Ishikawa (cell line): ENCODE results near the gene ARL11.

Experiments
- CEBPB ChIP-seq: IDR thresholded peaks from 2 replicates; pipeline ENCODE4 v1.6.1; 2012
- CREB1 ChIP-seq: IDR thresholded peaks from 2 replicates; pipeline ENCODE4 v1.6.1; 2012; ENCODE audit warnings: low read depth
- EGR1 ChIP-seq: IDR thresholded peaks from 2 replicates; pipeline ENCODE4 v1.6.1; 2012
- EP300 ChIP-seq: IDR thresholded peaks from 2 replicates; pipeline ENCODE4 v1.6.1; 2012; ENCODE audit warnings: borderline replicate concordance
- FOXM1 ChIP-seq: IDR thresholded peaks from 2 replicates; pipeline ENCODE4 v1.6.1; 2012; ENCODE audit warnings: low read depth, borderline replicate concordance
- NFIC ChIP-seq: IDR thresholded peaks from 2 replicates; pipeline ENCODE4 v1.6.1; 2012
- RAD21 ChIP-seq: IDR thresholded peaks from 2 replicates; pipeline ENCODE4 v1.6.1; 2012; ENCODE audit warnings: low read depth
- REST ChIP-seq: IDR thresholded peaks from 2 replicates; pipeline ENCODE4 v1.6.1; 2012; ENCODE audit warnings: low read depth, mild to moderate bottlenecking
- TAF1 ChIP-seq: IDR thresholded peaks from 2 replicates; pipeline ENCODE4 v1.6.1; 2012; ENCODE audit warnings: low read depth, mild to moderate bottlenecking
- TCF12 ChIP-seq: IDR thresholded peaks from 2 replicates; pipeline ENCODE4 v1.6.1; 2012; ENCODE audit warnings: low read depth
- TEAD4 ChIP-seq: IDR thresholded peaks from 2 replicates; pipeline ENCODE4 v1.6.1; 2012
- YY1 ChIP-seq: IDR thresholded peaks from 2 replicates; pipeline ENCODE4 v1.6.1; 2012; ENCODE audit warnings: low read depth
- ZBTB7A ChIP-seq: IDR thresholded peaks from 2 replicates; pipeline ENCODE4 v1.6.1; 2012; ENCODE audit warnings: low read depth
- TF ChIP-seq, protein P1 (sequence below): IDR thresholded peaks from 2 replicates; pipeline ENCODE4 v1.6.1; 2012
- TF ChIP-seq, protein P2 (sequence below): IDR thresholded peaks from 2 replicates; pipeline ENCODE4 v1.6.1; 2012

The ARL11 gene

DNA sequence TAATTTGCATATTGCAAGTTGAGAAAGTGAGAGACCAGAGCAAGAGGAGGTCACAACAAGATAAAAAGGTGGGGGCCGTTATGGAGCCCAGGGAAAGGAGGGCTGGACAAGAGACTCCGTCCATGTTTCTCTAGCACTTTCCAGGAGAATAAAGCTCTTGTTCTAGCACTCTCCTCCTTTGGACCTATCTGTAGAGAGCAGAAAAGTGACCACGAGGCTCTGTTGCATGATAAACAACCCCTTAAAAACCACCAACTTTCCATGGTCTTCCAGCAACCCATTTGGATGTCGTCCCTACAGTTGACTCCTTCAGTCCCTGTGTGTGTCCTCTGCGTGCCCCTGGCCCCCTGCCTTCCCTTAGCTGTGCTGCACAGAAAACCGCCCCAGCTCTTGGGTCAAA lies 4.1 kb upstream of the ARL11 start:
- TF ChIP-seq TCF12 (no peak), REST (no peak), FOXM1 (no peak), EGR1 (no peak)
- TF ChIP-seq, protein P1, sequence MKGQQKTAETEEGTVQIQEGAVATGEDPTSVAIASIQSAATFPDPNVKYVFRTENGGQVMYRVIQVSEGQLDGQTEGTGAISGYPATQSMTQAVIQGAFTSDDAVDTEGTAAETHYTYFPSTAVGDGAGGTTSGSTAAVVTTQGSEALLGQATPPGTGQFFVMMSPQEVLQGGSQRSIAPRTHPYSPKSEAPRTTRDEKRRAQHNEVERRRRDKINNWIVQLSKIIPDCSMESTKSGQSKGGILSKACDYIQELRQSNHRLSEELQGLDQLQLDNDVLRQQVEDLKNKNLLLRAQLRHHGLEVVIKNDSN: no peak
- TF ChIP-seq, protein P2, sequence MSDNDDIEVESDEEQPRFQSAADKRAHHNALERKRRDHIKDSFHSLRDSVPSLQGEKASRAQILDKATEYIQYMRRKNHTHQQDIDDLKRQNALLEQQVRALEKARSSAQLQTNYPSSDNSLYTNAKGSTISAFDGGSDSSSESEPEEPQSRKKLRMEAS: no peak

DNA sequence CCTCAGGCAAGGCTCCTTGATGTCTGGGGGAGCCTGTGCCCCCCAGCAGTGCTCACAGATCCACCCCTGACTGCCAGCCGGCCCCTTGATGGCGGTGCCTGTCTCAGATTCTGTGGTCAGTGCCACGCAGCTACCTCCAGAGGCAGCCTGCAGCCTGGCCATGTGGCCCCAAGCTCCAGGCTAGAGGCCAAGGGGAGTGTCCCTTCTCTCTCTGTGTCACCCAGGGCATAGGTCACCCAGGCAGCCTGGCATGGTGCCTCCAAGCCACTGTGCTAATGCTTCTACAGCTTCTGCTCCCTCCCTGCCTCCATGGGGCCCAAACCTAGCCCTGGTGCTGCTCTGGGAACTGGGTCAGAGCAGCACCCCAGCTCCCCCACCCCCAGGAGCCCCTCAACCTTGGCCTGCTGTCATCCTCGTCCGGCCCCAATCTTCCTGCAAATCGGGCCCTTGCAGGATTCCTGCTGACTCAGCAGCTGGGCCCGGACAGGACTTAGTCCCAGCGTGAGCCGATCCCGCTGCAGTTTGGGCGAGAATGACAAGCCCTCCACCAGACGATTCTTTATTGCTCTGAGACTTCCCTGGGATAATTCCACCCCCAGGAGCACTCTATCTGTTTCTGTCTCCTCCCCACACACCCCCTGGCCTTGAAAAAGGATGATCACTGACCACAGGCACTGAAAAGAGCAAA lies 2.8 kb upstream of the ARL11 start:
- TF ChIP-seq TEAD4 (no peak), CEBPB (no peak), EP300 (no peak), TCF12 (no peak), EGR1 (no peak), TAF1 (no peak), ZBTB7A (no peak), NFIC (no peak), CREB1 (no peak)
- TF ChIP-seq, protein P1: no peak

DNA sequence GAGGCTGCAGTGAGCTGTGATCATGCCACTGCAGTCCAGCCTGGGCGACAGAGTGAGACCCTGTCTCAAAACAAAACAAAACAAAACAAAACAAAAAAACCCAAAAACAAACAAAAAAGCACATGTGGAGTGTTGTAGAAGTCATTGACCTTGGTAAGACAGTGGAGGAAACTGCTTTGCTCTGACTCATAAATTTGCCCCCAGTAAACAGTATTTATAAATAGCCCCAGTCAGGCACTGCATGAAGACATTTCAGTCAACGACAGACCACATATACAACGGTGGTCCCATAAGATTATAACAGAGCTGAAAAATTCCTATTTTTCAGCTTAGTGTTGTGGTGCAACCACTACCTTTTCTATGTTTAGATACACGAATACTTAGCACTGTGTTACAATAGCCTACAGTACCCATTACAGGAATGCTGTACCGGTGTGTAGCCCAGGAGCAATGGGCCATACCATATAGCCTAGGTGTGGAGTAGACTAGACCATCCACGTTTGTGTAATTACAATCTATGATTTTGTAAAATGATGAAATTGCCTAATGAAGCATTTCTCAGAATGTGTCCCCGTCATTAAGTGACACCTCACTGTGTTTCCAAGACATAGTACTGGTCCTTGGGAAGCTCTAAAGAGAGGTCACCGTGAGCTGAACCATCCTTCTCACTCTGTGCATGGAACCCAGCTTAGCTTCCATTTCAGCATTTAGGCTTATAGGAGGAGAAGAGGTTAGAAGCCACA lies 1.1 kb downstream of the ARL11 start:
- TF ChIP-seq TAF1: no peak
- no peak for TF ChIP-seq REST
- no peak for TF ChIP-seq ZBTB7A
- no peak for TF ChIP-seq CEBPB

DNA sequence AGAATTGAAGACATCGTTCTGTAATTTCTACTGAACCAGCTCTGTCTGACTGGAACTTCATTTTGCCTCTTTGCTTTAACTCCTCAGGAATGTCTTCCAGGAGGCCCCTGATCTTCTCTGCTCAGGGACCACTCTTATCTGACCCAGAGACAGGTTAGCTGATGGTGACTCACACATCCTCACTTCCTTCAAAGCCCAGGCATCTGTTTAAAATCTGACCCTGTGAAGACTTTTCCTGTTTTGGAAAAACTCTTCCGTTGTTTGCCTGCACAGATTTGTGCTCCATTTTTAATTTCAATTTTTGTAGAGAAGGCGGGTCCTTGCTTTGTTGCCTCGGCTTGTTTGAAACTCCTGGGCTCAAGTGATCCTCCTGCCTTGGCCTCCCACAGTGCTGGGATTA lies 1.6 kb downstream of the ARL11 start:
- no peak for TF ChIP-seq EGR1
- TF ChIP-seq NFIC: no peak
- TF ChIP-seq CEBPB: no peak
- no peak for TF ChIP-seq TCF12
- TF ChIP-seq RAD21: no peak
- TF ChIP-seq YY1: no peak
- TF ChIP-seq TAF1: no peak
- TF ChIP-seq, protein P2: no peak
- no peak for TF ChIP-seq FOXM1
- no peak for TF ChIP-seq TEAD4
- no peak for TF ChIP-seq ZBTB7A
- TF ChIP-seq, protein P1: no peak
- no peak for TF ChIP-seq EP300
- no peak for TF ChIP-seq REST
- TF ChIP-seq CREB1: no peak
